ENCODE data around the gene TMEM60. TPM values are rescaled to one million over a fixed set of nuclear protein-coding genes. Genes with fewer than 3 reads are reported as not detected.

TMEM60 gene
- polyA plus RNA-seq, 4 donors = 12.3 to 31.9 (median 17.2) TPM

DNA sequence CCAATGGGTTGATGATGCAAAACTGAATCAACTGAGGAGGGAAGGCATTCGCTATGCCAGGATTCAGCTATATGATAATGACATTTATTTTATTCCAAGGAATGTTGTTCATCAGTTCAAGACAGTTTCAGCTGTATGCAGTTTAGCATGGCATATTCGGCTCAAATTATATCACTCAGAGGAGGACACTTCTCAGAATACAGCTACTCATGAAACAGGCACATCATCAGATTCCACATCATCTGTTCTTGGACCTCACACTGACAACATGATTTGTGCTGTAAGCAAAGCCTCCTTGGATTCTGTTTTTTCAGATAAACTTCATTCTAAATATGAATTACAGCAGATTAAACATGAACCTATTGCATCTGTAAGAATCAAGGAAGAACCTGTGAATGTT lies 19.7 kb downstream of the TMEM60 start:
- 96 to 100% (median 100%) methylated on average over 2 of the region's 2 CpGs for WGBS, 3 donors

DNA sequence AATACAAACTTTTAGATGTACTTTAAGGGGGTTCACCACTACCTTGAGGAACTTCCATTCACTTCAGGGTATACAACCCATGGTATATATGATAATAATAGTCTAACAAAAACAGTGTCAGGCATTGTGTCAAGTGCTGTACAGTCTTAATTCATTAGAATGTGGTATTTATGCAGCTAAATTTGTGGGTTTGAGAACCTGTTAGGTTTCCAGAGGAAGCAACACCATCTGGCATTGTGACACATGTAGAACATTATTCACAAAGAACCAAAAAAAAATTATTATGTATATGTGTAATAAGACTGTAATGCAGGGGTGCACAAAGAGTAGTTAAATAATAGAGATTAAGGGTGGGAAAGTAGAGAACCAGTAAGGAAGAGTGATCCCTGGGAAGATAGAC lies 26.3 kb downstream of the TMEM60 start:
- no peak overlapping the region for H3K4me3 ChIP-seq (ENCODE audit: low read depth in 1 of 3, low read length in 3 of 3)
- peaks cover 2 to 36% (median 4%) of the 10 kb centered on the region in 3 donors for H3K36me3 ChIP-seq (ENCODE audit: control insufficient read depth in 3 of 3, insufficient read depth in 2 of 3, low read depth in 1 of 3, low read length in 3 of 3)
- H3K9me3 ChIP-seq (ENCODE audit: control insufficient read depth in 2 of 2, insufficient read depth in 1 of 2, low read depth in 1 of 2, low read length in 1 of 2) = no peaks in the 10 kb centered on the region
- peaks cover 0 to 3% (median 0%) of the 10 kb centered on the region in 3 donors for H3K4me1 ChIP-seq (ENCODE audit: control insufficient read depth in 3 of 3, insufficient read depth in 2 of 3, low read depth in 1 of 3, low read length in 2 of 3)
- DNase-seq (no peak), FAIRE-seq (no peak)
- H3K27me3 ChIP-seq (ENCODE audit: control insufficient read depth in 3 of 3, insufficient read depth in 3 of 3, low read length in 3 of 3) = no peaks in the 10 kb centered on the region
- no peak overlapping the region for H3K27ac ChIP-seq (ENCODE audit: low read depth in 1 of 3, low read length in 2 of 3)

More for the DNA sequence above, 19.7 kb downstream of the TMEM60 start:
- Histone ChIP-seq H3K36me3 (ENCODE audit: control insufficient read depth in 3 of 3, insufficient read depth in 2 of 3, low read depth in 1 of 3, low read length in 3 of 3) (peaks cover 3 to 21% (median 8%) of the 10 kb centered on the region in 3 donors), H3K27me3 (ENCODE audit: control insufficient read depth in 3 of 3, insufficient read depth in 3 of 3, low read length in 3 of 3) (no peaks in the 10 kb centered on the region), H3K9me3 (ENCODE audit: control insufficient read depth in 2 of 2, insufficient read depth in 1 of 2, low read depth in 1 of 2, low read length in 1 of 2) (no peaks in the 10 kb centered on the region), H3K4me3 (ENCODE audit: low read depth in 1 of 3, low read length in 3 of 3) (no peak overlapping the region), H3K27ac (ENCODE audit: low read depth in 1 of 3, low read length in 2 of 3) (no peak overlapping the region), H3K4me1 (ENCODE audit: control insufficient read depth in 3 of 3, insufficient read depth in 2 of 3, low read depth in 1 of 3, low read length in 2 of 3) (peaks cover 0 to 6% (median 0%) of the 10 kb centered on the region in 3 donors)
- FAIRE-seq (no peak), DNase-seq (no peak)

DNA sequence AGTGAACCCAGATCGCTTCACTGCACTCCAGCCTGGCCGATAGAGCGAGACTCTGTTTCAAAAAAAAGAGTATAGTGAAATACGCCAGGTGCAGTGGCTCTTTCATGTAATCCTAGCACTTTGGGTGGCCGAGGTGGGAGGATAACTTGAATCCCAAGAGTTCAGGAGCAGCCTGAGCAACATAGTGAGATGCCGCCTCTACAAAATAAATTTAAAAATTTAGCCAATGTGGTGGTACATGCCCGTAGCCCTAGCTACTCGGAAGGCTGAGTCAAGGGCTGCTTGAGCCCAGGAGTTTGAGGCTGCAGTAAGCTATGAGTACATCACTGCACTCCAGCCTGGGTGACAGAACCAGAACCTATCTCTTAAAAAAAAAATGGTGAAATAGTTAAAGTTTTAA lies 27.9 kb downstream of the TMEM60 start:
- Histone ChIP-seq H3K4me1 (ENCODE audit: control insufficient read depth in 3 of 3, insufficient read depth in 2 of 3, low read depth in 1 of 3, low read length in 2 of 3) (peaks cover 0 to 11% (median 6%) of the 10 kb centered on the region in 3 donors), H3K9me3 (ENCODE audit: control insufficient read depth in 2 of 2, insufficient read depth in 1 of 2, low read depth in 1 of 2, low read length in 1 of 2) (no peaks in the 10 kb centered on the region), H3K4me3 (ENCODE audit: low read depth in 1 of 3, low read length in 3 of 3) (no peak overlapping the region), H3K27me3 (ENCODE audit: control insufficient read depth in 3 of 3, insufficient read depth in 3 of 3, low read length in 3 of 3) (no peaks in the 10 kb centered on the region), H3K27ac (ENCODE audit: low read depth in 1 of 3, low read length in 2 of 3) (no peak overlapping the region), H3K36me3 (ENCODE audit: control insufficient read depth in 3 of 3, insufficient read depth in 2 of 3, low read depth in 1 of 3, low read length in 3 of 3) (peaks cover 2 to 31% (median 4%) of the 10 kb centered on the region in 3 donors)
- WGBS, 3 donors = 85 to 92% (median 89%) methylated on average over 8 of the region's 8 CpGs
- DNase-seq (no peak), FAIRE-seq (no peak)

DNA sequence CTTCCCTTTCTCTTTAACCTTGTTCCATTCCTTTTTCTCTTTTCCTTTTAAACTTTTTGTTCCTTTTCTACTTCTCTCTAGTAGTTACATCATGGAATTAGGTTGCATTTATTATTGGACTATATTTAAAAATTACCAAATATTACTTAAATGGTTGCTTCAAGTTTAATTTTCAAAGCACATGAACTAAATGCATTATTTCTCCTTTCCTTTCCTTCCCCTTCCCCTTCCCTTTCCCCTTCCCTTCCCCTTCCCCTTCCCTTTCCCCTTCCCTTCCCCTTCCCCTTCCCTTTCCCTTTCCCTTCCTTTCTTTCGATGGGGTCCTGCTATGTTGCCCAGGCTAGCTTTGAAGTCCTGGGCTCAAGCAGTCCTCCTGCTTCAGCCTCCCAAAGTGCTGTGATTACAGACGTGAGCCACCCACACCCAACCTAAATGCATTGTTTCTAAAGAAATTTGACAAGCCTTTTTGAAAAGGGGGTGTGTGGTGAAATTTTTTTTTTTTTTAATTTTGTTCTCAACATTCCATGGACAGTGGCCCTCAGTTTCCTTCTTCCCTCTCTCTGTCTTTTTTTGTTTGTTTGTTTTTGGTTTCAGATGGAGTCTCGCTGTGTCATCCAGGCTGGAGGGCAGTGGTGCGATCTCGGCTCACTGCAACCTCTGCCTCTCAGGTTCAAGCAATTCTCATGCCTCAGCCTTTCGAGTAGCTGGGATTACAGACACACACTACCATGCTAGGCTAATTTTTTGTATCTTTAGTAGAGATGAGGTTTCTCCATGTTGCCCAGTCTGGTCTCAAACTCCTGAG lies 31.2 kb downstream of the TMEM60 start:
- Histone ChIP-seq H3K36me3 (ENCODE audit: control insufficient read depth in 3 of 3, insufficient read depth in 2 of 3, low read depth in 1 of 3, low read length in 3 of 3) (peaks cover 0 to 13% (median 0%) of the 10 kb centered on the region in 3 donors), H3K27ac (ENCODE audit: low read depth in 1 of 3, low read length in 2 of 3) (peak overlapping the region in 1 of 3 donors; percentile 1)

DNA sequence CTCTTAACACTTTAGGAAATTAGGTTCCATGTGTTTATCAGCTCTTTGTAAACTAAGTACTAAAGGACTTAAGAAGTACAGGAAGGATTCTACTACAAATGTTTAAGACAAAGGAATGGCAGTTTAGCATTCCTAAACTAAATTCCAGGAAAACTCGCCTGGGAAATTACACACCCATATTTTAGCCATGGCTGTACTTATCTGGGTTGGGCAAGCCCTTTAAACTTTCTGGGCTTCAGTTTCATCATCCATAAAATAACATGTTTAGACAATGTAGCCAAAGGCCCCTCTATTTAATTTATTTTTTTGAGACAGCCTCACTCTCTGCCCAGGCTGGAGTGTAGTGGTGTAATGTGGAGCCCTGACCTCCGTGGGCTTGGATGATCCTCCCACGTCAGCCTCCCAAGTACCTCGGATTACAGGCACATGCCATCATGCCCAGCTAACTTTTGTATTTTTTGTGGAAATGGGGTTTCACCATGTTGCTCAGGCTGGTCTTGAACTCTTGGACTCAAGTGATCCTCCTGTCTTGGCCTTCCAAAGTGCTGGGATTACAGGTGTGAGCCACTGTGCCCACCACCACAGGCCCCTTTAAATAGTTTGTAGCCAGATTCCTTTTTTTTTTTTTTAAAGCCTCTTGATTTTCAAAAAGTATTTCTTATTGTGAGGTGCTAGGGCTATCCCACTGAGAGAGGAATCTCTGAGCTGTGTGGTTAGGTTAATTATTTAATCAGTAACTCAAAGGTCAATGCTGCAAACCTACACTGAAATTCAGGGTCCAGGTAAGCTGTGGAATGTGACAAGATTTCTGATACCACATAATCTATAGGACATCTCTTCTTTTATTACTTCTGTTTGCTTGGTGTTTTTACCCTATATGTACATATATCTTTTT lies 32.1 kb downstream of the TMEM60 start:
- FAIRE-seq = no peak
- Histone ChIP-seq H3K4me3 (ENCODE audit: low read depth in 1 of 3, low read length in 3 of 3) (no peak overlapping the region), H3K27me3 (ENCODE audit: control insufficient read depth in 3 of 3, insufficient read depth in 3 of 3, low read length in 3 of 3) (no peaks in the 10 kb centered on the region), H3K36me3 (ENCODE audit: control insufficient read depth in 3 of 3, insufficient read depth in 2 of 3, low read depth in 1 of 3, low read length in 3 of 3) (peaks cover 0 to 13% (median 0%) of the 10 kb centered on the region in 3 donors), H3K27ac (ENCODE audit: low read depth in 1 of 3, low read length in 2 of 3) (peak overlapping the region; percentile 32 to 57 (median 49)), H3K9me3 (ENCODE audit: control insufficient read depth in 2 of 2, insufficient read depth in 1 of 2, low read depth in 1 of 2, low read length in 1 of 2) (no peaks in the 10 kb centered on the region), H3K4me1 (ENCODE audit: control insufficient read depth in 3 of 3, insufficient read depth in 2 of 3, low read depth in 1 of 3, low read length in 2 of 3) (peaks cover 0 to 11% (median 6%) of the 10 kb centered on the region in 3 donors)
- 37 to 64% (median 47%) methylated on average over 4 of the region's 4 CpGs for WGBS, 3 donors
- DNase-seq = peak; percentile 63 to 73

More for the DNA sequence above, 31.2 kb downstream of the TMEM60 start:
- no peak overlapping the region for H3K4me3 ChIP-seq (ENCODE audit: low read depth in 1 of 3, low read length in 3 of 3)
- no peaks in the 10 kb centered on the region for H3K27me3 ChIP-seq (ENCODE audit: control insufficient read depth in 3 of 3, insufficient read depth in 3 of 3, low read length in 3 of 3)
- peaks cover 0 to 11% (median 6%) of the 10 kb centered on the region in 3 donors for H3K4me1 ChIP-seq (ENCODE audit: control insufficient read depth in 3 of 3, insufficient read depth in 2 of 3, low read depth in 1 of 3, low read length in 2 of 3)
- no peaks in the 10 kb centered on the region for H3K9me3 ChIP-seq (ENCODE audit: control insufficient read depth in 2 of 2, insufficient read depth in 1 of 2, low read depth in 1 of 2, low read length in 1 of 2)
- FAIRE-seq (no peak), DNase-seq (no peak)
- 79 to 88% (median 87%) methylated on average over 6 of the region's 6 CpGs for WGBS, 3 donors

DNA sequence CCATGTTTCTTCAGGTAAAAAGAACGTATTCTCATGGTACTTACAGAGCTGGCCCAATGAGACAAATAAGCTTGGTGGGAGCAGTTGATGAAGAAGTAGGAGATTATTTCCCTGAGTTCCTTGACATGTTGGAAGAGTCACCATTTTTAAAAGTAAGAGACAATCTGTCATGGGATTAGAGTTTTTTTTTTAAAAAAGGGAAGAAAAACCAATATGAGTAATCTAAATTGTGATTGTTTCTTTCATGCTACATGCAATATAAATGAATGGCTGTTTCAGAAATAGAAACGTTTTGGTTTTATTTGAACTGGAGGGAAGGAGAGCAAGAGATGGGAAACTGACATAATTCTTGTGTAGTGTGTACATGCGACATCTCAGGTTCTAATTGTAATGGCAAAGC lies 32.8 kb downstream of the TMEM60 start:
- peaks cover 0 to 13% (median 0%) of the 10 kb centered on the region in 3 donors for H3K36me3 ChIP-seq (ENCODE audit: control insufficient read depth in 3 of 3, insufficient read depth in 2 of 3, low read depth in 1 of 3, low read length in 3 of 3)
- FAIRE-seq (no peak), DNase-seq (no peak)
- whole genome bisulfite sequencing, 3 donors = 65 to 68% (median 66%) methylated on average over 3 of the region's 3 CpGs
- peaks cover 0 to 11% (median 6%) of the 10 kb centered on the region in 3 donors for H3K4me1 ChIP-seq (ENCODE audit: control insufficient read depth in 3 of 3, insufficient read depth in 2 of 3, low read depth in 1 of 3, low read length in 2 of 3)
- H3K4me3 ChIP-seq (ENCODE audit: low read depth in 1 of 3, low read length in 3 of 3) = no peak overlapping the region
- no peaks in the 10 kb centered on the region for H3K27me3 ChIP-seq (ENCODE audit: control insufficient read depth in 3 of 3, insufficient read depth in 3 of 3, low read length in 3 of 3)
- peak overlapping the region in 1 of 3 donors; percentile 49 for H3K27ac ChIP-seq (ENCODE audit: low read depth in 1 of 3, low read length in 2 of 3)
- no peaks in the 10 kb centered on the region for H3K9me3 ChIP-seq (ENCODE audit: control insufficient read depth in 2 of 2, insufficient read depth in 1 of 2, low read depth in 1 of 2, low read length in 1 of 2)

DNA sequence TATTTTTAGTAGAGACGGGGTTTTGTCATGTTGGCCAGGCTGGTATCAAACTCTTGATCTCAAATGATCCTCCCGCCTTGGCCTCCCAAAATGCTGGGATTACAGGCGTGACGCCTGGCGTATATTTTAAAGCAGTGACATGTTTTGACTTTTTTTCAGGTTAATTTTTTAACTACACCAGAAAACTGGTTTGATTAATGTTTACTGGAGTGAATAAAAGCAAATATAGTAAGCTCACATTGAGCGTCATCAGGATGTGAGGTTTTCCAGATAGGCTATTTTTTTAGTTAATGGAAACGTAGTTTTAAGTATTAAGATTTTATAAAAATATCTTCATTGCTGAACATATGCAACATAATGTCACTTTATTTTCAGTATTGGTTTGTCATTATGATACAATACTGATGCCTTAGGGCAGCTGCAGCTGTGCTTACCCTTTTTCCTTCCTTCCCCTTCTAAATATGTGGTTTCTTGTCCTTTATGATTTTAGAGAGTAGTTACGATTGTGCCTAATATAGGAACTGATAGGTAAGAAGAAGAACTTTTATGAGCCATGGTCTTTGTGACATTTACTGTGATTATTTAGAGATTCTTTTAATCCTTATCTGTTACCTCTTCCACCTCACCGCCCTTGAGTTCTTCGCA lies 37.3 kb downstream of the TMEM60 start:
- no peak overlapping the region for H3K4me3 ChIP-seq (ENCODE audit: low read depth in 1 of 3, low read length in 3 of 3)
- FAIRE-seq = no peak
- H3K27me3 ChIP-seq (ENCODE audit: control insufficient read depth in 3 of 3, insufficient read depth in 3 of 3, low read length in 3 of 3) = no peaks in the 10 kb centered on the region
- peaks cover 0 to 3% (median 0%) of the 10 kb centered on the region in 3 donors for H3K36me3 ChIP-seq (ENCODE audit: control insufficient read depth in 3 of 3, insufficient read depth in 2 of 3, low read depth in 1 of 3, low read length in 3 of 3)
- no peak for DNase-seq
- no peak overlapping the region for H3K27ac ChIP-seq (ENCODE audit: low read depth in 1 of 3, low read length in 2 of 3)
- WGBS, 3 donors = 86 to 87% (median 86%) methylated on average over 10 of the region's 10 CpGs
- H3K4me1 ChIP-seq (ENCODE audit: control insufficient read depth in 3 of 3, insufficient read depth in 2 of 3, low read depth in 1 of 3, low read length in 2 of 3) = peaks cover 0 to 4% (median 3%) of the 10 kb centered on the region in 3 donors
- no peaks in the 10 kb centered on the region for H3K9me3 ChIP-seq (ENCODE audit: control insufficient read depth in 2 of 2, insufficient read depth in 1 of 2, low read depth in 1 of 2, low read length in 1 of 2)
